Peyer's patch (tissue), 4 donors: ENCODE data around the gene KRTAP5-2. TPM values are rescaled to one million over a fixed set of nuclear protein-coding genes. Genes with fewer than 3 reads are reported as not detected.
"Not testable (repeated sequence)": the region's sequence is repeated elsewhere in the genome, so short reads cannot be mapped to it uniquely, and the experiment has no call there.

Experiments used
- DNase-seq, 3 donors: peaks; one replicate each; pipeline ENCODE4 v3.0.0-alpha.2; 2017 to 2019
- H3K27ac ChIP-seq, 4 donors: fragments of 200-600 bp; sonication (generic); one replicate each; pipeline ENCODE4 v1.5.1; 2016 to 2019
- H3K27me3 ChIP-seq, 2 donors: fragments of 200-600 bp; sonication (generic); one replicate each; pipeline ENCODE4 v1.5.1; 2019
- H3K36me3 ChIP-seq, 3 donors: fragments of 200-600 bp; sonication (generic); one replicate each; pipeline ENCODE4 v1.5.1; 2016 to 2019
- H3K4me1 ChIP-seq, 4 donors: fragments of 200-600 bp; sonication (generic); one replicate each; pipeline ENCODE4 v1.5.1; 2016 to 2019
- H3K4me3 ChIP-seq, 4 donors: fragments of 200-600 bp; sonication (generic); 1 replicate in 3 of 4; 2 replicates in 1 of 4; pipeline ENCODE4 v1.5.1; 2016 to 2019; ENCODE audit warnings: mild to moderate bottlenecking in 1 of 4
- H3K9me3 ChIP-seq, 4 donors: fragments of 200-600 bp; sonication (generic); one replicate each; pipeline ENCODE4 v1.5.1; 2016 to 2019; ENCODE audit warnings: mild to moderate bottlenecking in 1 of 4
- POLR2A ChIP-seq, 2 donors: fragments of 450-650 bp; IDR thresholded peaks; one replicate each; pipeline ENCODE4 v1.5.1; 2017; ENCODE audit warnings: antibody characterized with exemption in 2 of 2, mild to moderate bottlenecking in 2 of 2, moderate library complexity in 2 of 2
- total RNA-seq, 4 donors: library from RNA; depleted of rRNA; stranded (reverse); fragments of >200 nt; gene quantifications; one replicate each; pipeline ENCODE4 v1.1.0, GENCODE V29; 2016
- TF ChIP-seq, protein P1 (sequence below), 6 experiments: fragments of 450-650 bp in 4 of 6; fragments of 200-600 bp in 2 of 6; sonication (generic) in 1 of 6; IDR thresholded peaks; one replicate each; pipeline ENCODE4 v1.5.1; 2017 to 2019; ENCODE audit warnings: antibody characterized with exemption in 6 of 6, mild to moderate bottlenecking in 3 of 6, moderate library complexity in 1 of 6

The KRTAP5-2 gene
- total RNA-seq, 4 donors from 2014 or later, result not detected

DNA sequence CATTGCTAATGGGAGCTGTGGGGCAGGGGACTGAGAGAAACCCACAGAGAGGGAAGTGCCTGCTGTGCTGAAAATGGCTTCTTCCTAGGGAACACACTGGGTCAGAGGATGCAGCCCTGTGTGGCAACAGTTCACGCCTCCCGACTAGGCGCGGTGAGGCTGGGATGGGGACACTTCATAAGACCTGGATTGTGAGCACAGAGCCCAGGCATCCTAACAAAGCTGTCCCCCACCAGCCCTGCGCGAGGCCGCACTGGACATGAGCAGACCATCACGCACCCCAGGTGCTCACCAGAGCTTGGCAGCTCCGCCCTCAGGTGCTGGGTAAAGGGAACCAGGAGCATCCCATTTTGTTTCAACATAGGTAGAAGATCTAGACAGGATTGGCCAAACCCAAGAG, 25.6 kb upstream of the KRTAP5-2 start:
- no peaks in the 10 kb centered on the region for H3K36me3 ChIP-seq
- H3K4me3 ChIP-seq, result no peak overlapping the region
- no peak for TF ChIP-seq POLR2A (IDR thresholded peaks at IDR 0.05)
- TF ChIP-seq, protein P1, sequence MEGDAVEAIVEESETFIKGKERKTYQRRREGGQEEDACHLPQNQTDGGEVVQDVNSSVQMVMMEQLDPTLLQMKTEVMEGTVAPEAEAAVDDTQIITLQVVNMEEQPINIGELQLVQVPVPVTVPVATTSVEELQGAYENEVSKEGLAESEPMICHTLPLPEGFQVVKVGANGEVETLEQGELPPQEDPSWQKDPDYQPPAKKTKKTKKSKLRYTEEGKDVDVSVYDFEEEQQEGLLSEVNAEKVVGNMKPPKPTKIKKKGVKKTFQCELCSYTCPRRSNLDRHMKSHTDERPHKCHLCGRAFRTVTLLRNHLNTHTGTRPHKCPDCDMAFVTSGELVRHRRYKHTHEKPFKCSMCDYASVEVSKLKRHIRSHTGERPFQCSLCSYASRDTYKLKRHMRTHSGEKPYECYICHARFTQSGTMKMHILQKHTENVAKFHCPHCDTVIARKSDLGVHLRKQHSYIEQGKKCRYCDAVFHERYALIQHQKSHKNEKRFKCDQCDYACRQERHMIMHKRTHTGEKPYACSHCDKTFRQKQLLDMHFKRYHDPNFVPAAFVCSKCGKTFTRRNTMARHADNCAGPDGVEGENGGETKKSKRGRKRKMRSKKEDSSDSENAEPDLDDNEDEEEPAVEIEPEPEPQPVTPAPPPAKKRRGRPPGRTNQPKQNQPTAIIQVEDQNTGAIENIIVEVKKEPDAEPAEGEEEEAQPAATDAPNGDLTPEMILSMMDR (IDR thresholded peaks at IDR 0.05), result no peak
- no peaks in the 10 kb centered on the region for H3K27me3 ChIP-seq
- no peaks in the 10 kb centered on the region for H3K4me1 ChIP-seq
- peak in 1 of 3 donors; percentile 34 for DNase-seq
- H3K27ac ChIP-seq, result no peak overlapping the region
- H3K9me3 ChIP-seq, result no peaks in the 10 kb centered on the region

DNA sequence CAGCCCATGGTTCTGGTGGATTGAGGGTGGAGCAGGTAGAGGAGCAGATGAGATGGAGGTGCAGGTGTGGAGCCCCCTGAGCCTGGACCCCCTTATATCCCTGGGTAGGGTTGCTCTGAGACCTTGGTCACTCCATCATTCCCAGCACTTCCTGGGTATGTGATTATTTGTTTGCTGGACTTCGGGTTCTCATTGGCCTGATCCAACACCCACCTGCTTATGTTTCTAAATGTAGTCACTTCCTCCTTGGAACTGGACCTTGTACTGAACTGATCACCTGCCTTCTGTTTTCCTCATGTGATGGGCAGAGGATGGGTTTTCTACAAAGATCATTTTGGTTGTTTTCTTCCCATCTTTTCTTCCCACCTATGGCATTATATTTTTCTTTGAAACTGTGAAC, 24.0 kb upstream of the KRTAP5-2 start, which contains the start of gene KRTAP5-4:
Gene KRTAP5-4, minus strand, starts transcription at position 53 of the 400 bp plus-strand sequence. Its CDS starts 45 bp downstream, at position 8.
- Histone ChIP-seq H3K4me3 (no peak within 1 kb of the TSS), H3K4me1 (no peaks in the 10 kb centered on the region), H3K27ac (no peak within 1 kb of the TSS), H3K36me3 (no peaks in the 10 kb centered on the region), H3K9me3 (no peaks in the 10 kb centered on the region), H3K27me3 (no peaks in the 10 kb centered on the region)
- peak in 1 of 3 donors; percentile 23 for DNase-seq
- TF ChIP-seq, protein P1 (IDR thresholded peaks at IDR 0.05), result no peak
- TF ChIP-seq POLR2A (IDR thresholded peaks at IDR 0.05), result no peak

DNA sequence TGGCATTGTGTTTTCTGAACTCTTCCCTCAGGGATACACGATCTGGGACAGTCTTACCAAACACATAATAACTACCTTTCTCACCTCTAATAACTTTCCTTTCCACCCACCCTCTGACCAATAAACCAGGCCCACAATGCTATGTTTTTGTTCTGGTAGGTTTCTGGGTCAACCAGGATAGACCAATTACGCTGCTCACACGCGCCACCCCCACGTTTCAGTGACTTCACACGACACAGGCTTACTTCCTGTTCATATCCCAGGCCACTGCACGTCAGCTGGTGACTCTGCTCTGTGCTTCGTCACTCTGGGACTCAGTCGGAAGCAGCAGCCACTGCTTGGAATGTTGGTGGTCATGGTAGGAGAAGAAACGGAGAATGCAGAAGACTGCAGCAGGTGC, 21.4 kb upstream of the KRTAP5-2 start:
- Histone ChIP-seq H3K9me3 (no peaks in the 10 kb centered on the region), H3K27ac (no peak overlapping the region), H3K4me1 (no peaks in the 10 kb centered on the region), H3K36me3 (no peaks in the 10 kb centered on the region), H3K27me3 (no peaks in the 10 kb centered on the region), H3K4me3 (no peak overlapping the region)
- TF ChIP-seq POLR2A (IDR thresholded peaks at IDR 0.05), result no peak
- TF ChIP-seq, protein P1 (IDR thresholded peaks at IDR 0.05), result no peak
- peak in 1 of 3 donors; percentile 1 for DNase-seq

DNA sequence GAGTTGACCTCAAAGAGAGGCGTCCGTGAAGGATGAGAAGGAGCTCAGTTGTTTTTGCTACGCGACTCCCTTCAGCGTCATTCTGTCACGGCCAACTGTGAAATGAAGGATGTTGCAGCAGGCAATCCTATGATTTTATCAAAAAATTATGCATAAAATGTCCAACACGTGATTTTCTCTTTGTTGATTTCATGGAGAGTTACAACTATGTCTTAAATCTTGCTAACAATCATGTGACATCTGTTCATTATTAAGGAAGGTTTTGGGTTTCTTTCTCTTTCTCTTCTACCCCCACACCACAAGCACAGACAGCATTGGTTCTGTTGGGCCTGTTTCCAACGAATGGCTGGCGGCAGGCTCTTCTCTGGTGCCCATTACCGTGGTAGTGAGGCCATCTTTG, 20.1 kb upstream of the KRTAP5-2 start:
- TF ChIP-seq, protein P1 (IDR thresholded peaks at IDR 0.05), result no peak
- no peak for TF ChIP-seq POLR2A (IDR thresholded peaks at IDR 0.05)
- H3K4me3 ChIP-seq, result no peak overlapping the region
- H3K4me1 ChIP-seq, result no peaks in the 10 kb centered on the region
- no peaks in the 10 kb centered on the region for H3K27me3 ChIP-seq
- no peak overlapping the region for H3K27ac ChIP-seq
- no peaks in the 10 kb centered on the region for H3K36me3 ChIP-seq
- DNase-seq, result no peak
- H3K9me3 ChIP-seq, result no peaks in the 10 kb centered on the region

DNA sequence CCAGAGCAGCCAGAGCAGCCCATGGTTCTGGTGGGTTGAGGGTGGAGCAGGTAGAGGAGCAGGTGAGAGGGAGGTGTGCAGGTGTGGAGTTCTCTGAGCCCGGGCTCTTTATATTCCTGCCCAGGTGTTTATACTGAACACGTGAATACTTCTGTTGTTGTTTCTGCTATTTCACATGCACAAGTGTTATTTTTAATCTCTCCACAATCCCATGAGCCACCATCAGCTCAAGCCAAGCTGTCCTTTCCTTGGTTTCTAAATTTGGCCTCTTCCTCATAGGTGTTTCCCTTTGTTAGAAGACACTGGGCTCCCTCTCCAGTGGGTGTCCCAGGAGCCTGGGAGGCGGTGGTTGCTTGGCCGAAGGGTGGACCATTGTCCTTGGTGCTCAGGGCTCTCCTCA, 10.3 kb upstream of the KRTAP5-2 start, which contains the start of gene KRTAP5-3:
Gene KRTAP5-3, minus strand, starts transcription at position 101 of the 400 bp plus-strand sequence. Its CDS starts 78 bp downstream, at position 23.
- Histone ChIP-seq H3K27ac (no peak within 1 kb of the TSS), H3K4me1 (no peaks in the 10 kb centered on the region), H3K36me3 (no peaks in the 10 kb centered on the region), H3K4me3 (no peak within 1 kb of the TSS), H3K27me3 (no peaks in the 10 kb centered on the region), H3K9me3 (no peaks in the 10 kb centered on the region)
- no peak for DNase-seq
- no peak for TF ChIP-seq POLR2A (IDR thresholded peaks at IDR 0.05)
- TF ChIP-seq, protein P1 (IDR thresholded peaks at IDR 0.05), result no peak

DNA sequence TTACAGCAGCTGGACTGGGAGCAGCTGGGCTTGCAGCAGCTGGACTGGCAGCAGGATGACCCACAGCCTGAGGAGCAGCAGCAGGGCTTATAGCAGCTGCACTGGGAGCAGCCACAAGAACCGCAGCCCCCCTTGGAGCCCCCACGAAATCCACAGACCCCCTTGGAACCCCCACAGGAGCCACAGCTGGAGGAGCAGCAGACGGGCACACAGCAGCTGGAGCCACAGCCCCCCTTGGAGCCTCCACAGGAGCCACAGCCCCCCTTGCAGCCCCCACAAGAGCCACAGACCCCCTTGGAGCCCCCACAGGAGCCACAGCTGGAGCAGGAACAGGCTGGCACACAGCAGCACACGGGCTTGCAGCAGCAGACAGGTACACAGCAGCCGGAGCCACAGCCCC, 9.8 kb upstream of the KRTAP5-2 start:
- not testable (repeated sequence) for DNase-seq, H3K9me3 ChIP-seq, H3K36me3 ChIP-seq, H3K27ac ChIP-seq, H3K27me3 ChIP-seq, H3K4me3 ChIP-seq, H3K4me1 ChIP-seq

DNA sequence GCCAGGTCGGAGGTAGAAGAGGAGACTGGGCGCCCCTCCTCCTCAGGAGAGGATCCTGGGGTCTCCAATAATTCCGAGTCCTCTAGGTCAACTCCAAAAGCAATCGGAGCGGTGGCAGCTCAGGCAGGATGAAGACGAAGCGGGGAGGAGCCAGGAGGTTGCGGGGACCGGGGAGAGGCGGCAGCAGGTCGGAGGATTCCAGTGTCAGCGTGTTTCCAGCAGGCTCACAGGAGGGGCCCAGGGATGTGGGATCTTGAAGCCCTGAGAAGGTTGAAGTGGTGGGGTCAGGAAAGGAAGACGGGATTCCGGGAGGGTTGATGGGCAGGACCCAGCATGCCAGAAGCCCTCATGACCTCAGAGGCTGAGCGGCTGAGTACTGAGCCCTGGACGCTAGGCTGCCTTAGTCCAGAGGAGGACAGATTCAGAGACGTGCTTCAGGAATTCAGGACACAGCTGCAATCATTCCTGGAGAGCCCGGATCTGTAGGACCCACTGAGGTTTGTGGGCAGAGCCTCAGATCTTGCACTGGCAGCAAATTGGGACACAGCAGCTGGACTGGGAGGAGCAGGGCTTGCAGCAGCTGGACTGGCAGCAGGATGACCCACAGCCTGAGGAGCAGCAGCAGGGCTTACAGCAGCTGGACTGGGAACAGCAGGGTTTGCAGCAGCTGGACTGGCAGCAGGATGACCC, 9.2 kb upstream of the KRTAP5-2 start:
- not testable (repeated sequence) for H3K9me3 ChIP-seq, H3K27me3 ChIP-seq, DNase-seq, H3K27ac ChIP-seq, H3K36me3 ChIP-seq, H3K4me1 ChIP-seq, H3K4me3 ChIP-seq

DNA sequence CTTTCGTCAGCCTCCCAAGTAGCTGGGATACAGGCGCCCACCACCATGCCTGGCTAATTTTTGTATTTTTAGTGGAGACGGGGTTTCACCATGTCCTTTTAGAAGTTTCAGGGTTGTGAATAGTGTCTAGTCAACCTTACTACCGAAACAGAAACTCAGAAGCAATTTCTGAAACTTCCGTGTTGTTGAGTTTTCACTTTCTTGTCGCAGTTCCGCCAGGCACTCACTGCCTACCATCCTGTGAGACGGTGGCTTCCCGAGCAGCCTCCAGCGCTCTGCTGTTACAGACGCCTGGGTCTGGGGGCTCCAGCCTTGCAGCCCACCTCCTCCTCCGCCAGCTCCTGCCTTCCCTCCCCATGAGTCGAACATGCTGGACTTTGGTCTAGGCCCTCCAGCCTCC, 7.8 kb upstream of the KRTAP5-2 start:
- H3K4me3 ChIP-seq, H3K9me3 ChIP-seq, H3K36me3 ChIP-seq, H3K4me1 ChIP-seq, H3K27me3 ChIP-seq: not testable (repeated sequence)
- peak overlapping the region in 1 of 4 donors; percentile 64 for H3K27ac ChIP-seq
- DNase-seq, result peak in 2 of 3 donors; percentile 56 to 61
